HCT116 (cell line): ENCODE data around the gene MARCKSL1.

Experiments used
- CTCF ChIP-seq, 3 experiments: fragments of 200-600 bp in 1 of 3; sonication (generic) in 1 of 3; IDR thresholded peaks in 2 of 3; conservative IDR thresholded peaks in 1 of 3; 2 replicates each; pipeline ENCODE4 v1.5.1; 2012 to 2017; ENCODE audit warnings: low read depth in 2 of 3, low read length in 2 of 3, antibody characterized with exemption in 1 of 3, borderline replicate concordance in 1 of 3, control low read depth in 1 of 3, mild to moderate bottlenecking in 1 of 3, mixed read lengths in 1 of 3, mixed run types in 1 of 3, moderate library complexity in 1 of 3; ENCODE audit not compliant: insufficient read depth in 1 of 3
- EZH2 ChIP-seq: fragments of 200-600 bp; sonication (generic); IDR thresholded peaks from 2 replicates; pipeline ENCODE4 v1.6.1; 2017; ENCODE audit warnings: antibody characterized with exemption, mixed run types
- MAX ChIP-seq: IDR thresholded peaks from 2 replicates; pipeline ENCODE4 v1.6.1; 2012
- YY1 ChIP-seq: IDR thresholded peaks from 2 replicates; pipeline ENCODE4 v1.6.1; 2011; ENCODE audit warnings: low read length, low read depth, moderate library complexity, mild to moderate bottlenecking; ENCODE audit not compliant: insufficient replicate concordance; ENCODE audit errors: extremely low read depth

GRCh38 chr1:32341186-32341757 lies 5.2 kb upstream of the MARCKSL1 start:
- TF ChIP-seq CTCF (IDR thresholded peaks at IDR 0.05 in 2 of 3, conservative IDR thresholded peaks at IDR 0.05 in 1 of 3; ENCODE audit: borderline replicate concordance in 1 of 3, insufficient read depth in 1 of 3, low read depth in 2 of 3, low read length in 2 of 3), result no peak
- TF ChIP-seq MAX, result no peak
- TF ChIP-seq EZH2, result no peak
- TF ChIP-seq YY1, result no peak
